ENCODE data around the gene DLGAP1. TPM values are rescaled to one million over a fixed set of nuclear protein-coding genes. Genes with fewer than 3 reads are reported as not detected.

DLGAP1 gene
- total RNA-seq, 1 donor from 2014 or later: 0.36 TPM

- Mint-ChIP-seq H3K27me3 (ENCODE audit: insufficient read depth) (peaks cover 3% of the 10 kb centered on the region), H3K9me3 (no peaks in the 10 kb centered on the region), H3K36me3 (ENCODE audit: low read depth) (no peaks in the 10 kb centered on the region), H3K27ac (no peak overlapping the region), H3K4me1 (ENCODE audit: low read depth) (peaks cover 11% of the 10 kb centered on the region), H3K4me3 (no peak overlapping the region)
- intact Hi-C loops (cut with micrococcal nuclease): no loop called here
- DNase-seq (ENCODE audit: low spot score): no peak
Measured at GRCh38 chr18:3579701-3580100, 875.4 kb downstream of the DLGAP1 start.

- no peak for DNase-seq (ENCODE audit: low spot score)
- no peaks in the 10 kb centered on the region for H3K9me3 Mint-ChIP-seq
- H3K4me1 Mint-ChIP-seq (ENCODE audit: low read depth): peaks cover 6% of the 10 kb centered on the region
- H3K27me3 Mint-ChIP-seq (ENCODE audit: insufficient read depth): peaks cover 3% of the 10 kb centered on the region
- no peaks in the 10 kb centered on the region for H3K36me3 Mint-ChIP-seq (ENCODE audit: low read depth)
- no peak overlapping the region for H3K4me3 Mint-ChIP-seq
- H3K27ac Mint-ChIP-seq: no peak overlapping the region
- intact Hi-C loops (cut with micrococcal nuclease): no loop called here
Measured at GRCh38 chr18:3578621-3579020, 876.5 kb downstream of the DLGAP1 start.

GRCh38 chr18:3577281-3577855, 877.7 kb downstream of the DLGAP1 start:
- no peak for DNase-seq (ENCODE audit: low spot score)
- Mint-ChIP-seq H3K4me3 (no peak overlapping the region), H3K4me1 (ENCODE audit: low read depth) (no peaks in the 10 kb centered on the region), H3K36me3 (ENCODE audit: low read depth) (no peaks in the 10 kb centered on the region), H3K27me3 (ENCODE audit: insufficient read depth) (peaks cover 1% of the 10 kb centered on the region), H3K9me3 (no peaks in the 10 kb centered on the region), H3K27ac (no peak overlapping the region)
- intact Hi-C loops (cut with micrococcal nuclease): no loop called here

- no peaks in the 10 kb centered on the region for H3K9me3 Mint-ChIP-seq
- H3K27ac Mint-ChIP-seq: no peak overlapping the region
- H3K27me3 Mint-ChIP-seq (ENCODE audit: insufficient read depth): no peaks in the 10 kb centered on the region
- H3K36me3 Mint-ChIP-seq (ENCODE audit: low read depth): no peaks in the 10 kb centered on the region
- no peak overlapping the region for H3K4me3 Mint-ChIP-seq
- intact Hi-C loops (cut with micrococcal nuclease): no loop called here
- no peak for DNase-seq (ENCODE audit: low spot score)
- H3K4me1 Mint-ChIP-seq (ENCODE audit: low read depth): no peaks in the 10 kb centered on the region
Measured at GRCh38 chr18:3572761-3573160, 882.3 kb downstream of the DLGAP1 start.

DNA sequence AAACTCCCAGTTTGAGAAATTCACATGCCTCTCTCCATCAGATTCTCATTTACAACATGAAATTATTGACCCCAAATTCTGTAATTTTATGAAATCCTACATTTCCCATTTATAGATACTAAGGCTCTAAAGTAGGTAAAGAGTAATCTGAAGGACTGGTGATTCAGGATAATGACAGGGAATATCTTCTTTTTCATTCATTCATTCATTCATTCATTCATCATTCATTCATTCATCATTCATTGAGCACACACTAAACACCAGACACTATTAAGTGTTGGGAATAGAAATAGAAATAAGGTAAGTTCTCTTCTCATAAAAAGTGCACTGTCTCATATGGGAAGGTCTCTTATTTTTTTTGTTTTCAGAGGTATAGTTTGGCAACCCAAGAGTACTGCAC, 888.3 kb downstream of the DLGAP1 start:
- no peak for DNase-seq (ENCODE audit: low spot score)
- intact Hi-C loops (cut with micrococcal nuclease): no loop called here
- H3K27ac Mint-ChIP-seq: no peak overlapping the region

GRCh38 chr18:3560755-3561154, 894.4 kb downstream of the DLGAP1 start:
- Mint-ChIP-seq H3K9me3 (peaks cover 3% of the 10 kb centered on the region), H3K36me3 (ENCODE audit: low read depth) (peaks cover 1% of the 10 kb centered on the region), H3K27ac (no peak overlapping the region), H3K27me3 (ENCODE audit: insufficient read depth) (peaks cover 2% of the 10 kb centered on the region), H3K4me3 (no peak overlapping the region), H3K4me1 (ENCODE audit: low read depth) (no peaks in the 10 kb centered on the region)
- intact Hi-C loops (cut with micrococcal nuclease): no loop called here
- no peak for DNase-seq (ENCODE audit: low spot score)

More for the DNA sequence above, 888.3 kb downstream of the DLGAP1 start:
- Mint-ChIP-seq H3K4me3 (no peak overlapping the region), H3K4me1 (ENCODE audit: low read depth) (no peaks in the 10 kb centered on the region), H3K27me3 (ENCODE audit: insufficient read depth) (peaks cover 2% of the 10 kb centered on the region), H3K9me3 (peaks cover 3% of the 10 kb centered on the region), H3K36me3 (ENCODE audit: low read depth) (peaks cover 1% of the 10 kb centered on the region)

DNA sequence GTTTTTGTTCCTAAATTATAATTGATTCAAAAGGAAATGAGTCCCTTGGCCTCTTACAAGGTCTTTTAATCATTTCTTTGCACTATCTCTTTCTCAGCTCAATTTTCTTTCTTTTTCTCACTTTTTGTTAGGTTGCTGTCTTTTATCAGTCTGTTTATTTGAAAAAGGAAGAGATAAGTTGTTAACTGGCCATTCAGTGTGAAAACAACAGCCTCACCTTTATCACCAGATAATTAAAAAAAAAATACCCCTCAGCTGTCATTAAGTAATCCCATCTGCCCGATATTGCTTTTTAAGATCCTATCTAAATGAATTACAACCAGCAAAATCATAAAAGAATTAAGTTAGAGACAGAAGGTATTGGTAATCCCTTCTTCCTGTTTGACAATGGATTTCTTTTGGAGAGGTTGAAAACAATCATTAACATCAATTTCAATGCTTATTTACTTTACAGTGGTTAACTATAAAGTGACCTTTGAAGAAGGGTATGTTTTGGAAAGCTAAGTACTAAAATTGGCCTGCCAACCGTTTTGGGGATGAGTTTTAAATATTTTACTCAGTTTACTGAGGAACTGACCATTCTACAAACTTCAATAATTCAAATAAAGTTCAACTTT, 900.2 kb downstream of the DLGAP1 start:
- DNase-seq (ENCODE audit: low spot score): no peak
- H3K27ac Mint-ChIP-seq: no peak overlapping the region

GRCh38 chr18:3554091-3554601, 901.0 kb downstream of the DLGAP1 start:
- Mint-ChIP-seq H3K9me3 (no peaks in the 10 kb centered on the region), H3K4me1 (ENCODE audit: low read depth) (no peaks in the 10 kb centered on the region), H3K27me3 (ENCODE audit: insufficient read depth) (peaks cover 4% of the 10 kb centered on the region), H3K4me3 (no peak overlapping the region), H3K36me3 (ENCODE audit: low read depth) (no peaks in the 10 kb centered on the region), H3K27ac (no peak overlapping the region)
- intact Hi-C loops (cut with micrococcal nuclease): no loop called here
- DNase-seq (ENCODE audit: low spot score): no peak

More for the DNA sequence above, 900.2 kb downstream of the DLGAP1 start:
- no peak overlapping the region for H3K4me3 Mint-ChIP-seq
- no peaks in the 10 kb centered on the region for H3K4me1 Mint-ChIP-seq (ENCODE audit: low read depth)
- no peaks in the 10 kb centered on the region for H3K36me3 Mint-ChIP-seq (ENCODE audit: low read depth)
- H3K9me3 Mint-ChIP-seq: no peaks in the 10 kb centered on the region
- intact Hi-C loops (cut with micrococcal nuclease): no loop called here
- peaks cover 4% of the 10 kb centered on the region for H3K27me3 Mint-ChIP-seq (ENCODE audit: insufficient read depth)

DNA sequence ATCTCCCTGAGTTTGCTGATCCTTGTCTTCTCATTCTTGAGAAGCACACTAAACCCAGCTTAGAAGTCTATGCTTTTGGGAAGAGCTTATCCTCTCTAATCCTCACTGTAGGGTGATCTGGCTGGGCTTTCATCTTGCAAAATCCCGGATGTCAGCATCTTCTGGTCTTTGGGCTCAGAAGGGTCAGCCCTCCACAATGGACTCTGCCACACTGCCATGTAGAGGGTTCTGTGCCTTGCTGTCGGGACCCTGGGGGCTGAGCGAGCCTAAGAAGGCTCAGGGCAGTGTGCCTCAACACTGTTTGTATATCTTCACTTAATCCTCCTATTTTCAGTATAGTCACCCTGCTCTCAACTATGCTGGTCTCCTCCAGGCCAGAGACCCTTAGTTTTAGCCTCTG, 902.8 kb downstream of the DLGAP1 start:
- DNase-seq (ENCODE audit: low spot score): no peak
- H3K9me3 Mint-ChIP-seq: no peaks in the 10 kb centered on the region
- H3K36me3 Mint-ChIP-seq (ENCODE audit: low read depth): no peaks in the 10 kb centered on the region
- H3K4me3 Mint-ChIP-seq: no peak overlapping the region
- intact Hi-C loops (cut with micrococcal nuclease): no loop called here
- H3K27me3 Mint-ChIP-seq (ENCODE audit: insufficient read depth): peaks cover 4% of the 10 kb centered on the region
- no peak overlapping the region for H3K27ac Mint-ChIP-seq
- H3K4me1 Mint-ChIP-seq (ENCODE audit: low read depth): no peaks in the 10 kb centered on the region

GRCh38 chr18:3547891-3548615, 907.1 kb downstream of the DLGAP1 start:
- Mint-ChIP-seq H3K4me1 (ENCODE audit: low read depth) (no peaks in the 10 kb centered on the region), H3K27ac (no peak overlapping the region), H3K27me3 (ENCODE audit: insufficient read depth) (no peaks in the 10 kb centered on the region), H3K4me3 (no peak overlapping the region), H3K36me3 (ENCODE audit: low read depth) (no peaks in the 10 kb centered on the region), H3K9me3 (no peaks in the 10 kb centered on the region)
- no peak for DNase-seq (ENCODE audit: low spot score)
- intact Hi-C loops (cut with micrococcal nuclease): no loop called here

DNA sequence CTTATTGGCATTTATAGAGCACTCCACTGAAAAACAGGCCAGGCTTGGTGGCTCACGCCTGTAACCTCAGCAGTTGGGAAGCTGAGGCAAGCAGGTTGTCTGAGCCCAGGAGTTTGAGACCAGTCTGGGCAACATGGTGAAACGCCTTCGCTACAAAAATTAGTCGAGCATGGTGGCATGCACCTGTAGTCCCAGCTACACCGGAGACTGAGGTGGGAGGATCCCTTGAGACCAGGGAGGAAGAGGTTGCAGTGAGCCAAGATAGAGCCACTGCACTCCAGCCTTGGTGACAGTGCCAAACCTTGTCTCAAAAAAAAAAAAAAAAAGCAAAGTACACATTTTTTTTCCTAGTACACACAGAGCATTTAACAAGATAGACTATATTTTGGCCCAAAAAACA, 909.0 kb downstream of the DLGAP1 start:
- H3K27ac Mint-ChIP-seq: no peak overlapping the region
- H3K9me3 Mint-ChIP-seq: no peaks in the 10 kb centered on the region
- H3K36me3 Mint-ChIP-seq (ENCODE audit: low read depth): no peaks in the 10 kb centered on the region
- H3K4me1 Mint-ChIP-seq (ENCODE audit: low read depth): peaks cover 12% of the 10 kb centered on the region
- H3K4me3 Mint-ChIP-seq: no peak overlapping the region
- intact Hi-C loops (cut with micrococcal nuclease): no loop called here
- DNase-seq (ENCODE audit: low spot score): no peak
- H3K27me3 Mint-ChIP-seq (ENCODE audit: insufficient read depth): no peaks in the 10 kb centered on the region

GRCh38 chr18:3544537-3544936, 910.6 kb downstream of the DLGAP1 start:
- no peaks in the 10 kb centered on the region for H3K9me3 Mint-ChIP-seq
- H3K4me1 Mint-ChIP-seq (ENCODE audit: low read depth): peaks cover 12% of the 10 kb centered on the region
- DNase-seq (ENCODE audit: low spot score): no peak
- no peak overlapping the region for H3K27ac Mint-ChIP-seq
- peaks cover 3% of the 10 kb centered on the region for H3K27me3 Mint-ChIP-seq (ENCODE audit: insufficient read depth)
- intact Hi-C loops (cut with micrococcal nuclease): loop anchor here (5.0 kb wide), 2 partner anchors 247 to 282 kb away; partner anchors contain the start of gene MYL12B
- no peaks in the 10 kb centered on the region for H3K36me3 Mint-ChIP-seq (ENCODE audit: low read depth)
- H3K4me3 Mint-ChIP-seq: no peak overlapping the region

Measured in activated T-helper 1 cell treated with anti-CD3 and anti-CD28 coated beads, Interleukin-12 subunit alpha, Interleukin-12 subunit beta, Interleukin-2, Interleukin-4 antibody, amounts not matched to agents 30 ng/mL and 10 ng/mL and 1 ng/mL, durations not matched to agents 14 hours and 24 hours and 36 hours (primary cell).